ENCODE measurements around the gene UBR4.

DNA sequence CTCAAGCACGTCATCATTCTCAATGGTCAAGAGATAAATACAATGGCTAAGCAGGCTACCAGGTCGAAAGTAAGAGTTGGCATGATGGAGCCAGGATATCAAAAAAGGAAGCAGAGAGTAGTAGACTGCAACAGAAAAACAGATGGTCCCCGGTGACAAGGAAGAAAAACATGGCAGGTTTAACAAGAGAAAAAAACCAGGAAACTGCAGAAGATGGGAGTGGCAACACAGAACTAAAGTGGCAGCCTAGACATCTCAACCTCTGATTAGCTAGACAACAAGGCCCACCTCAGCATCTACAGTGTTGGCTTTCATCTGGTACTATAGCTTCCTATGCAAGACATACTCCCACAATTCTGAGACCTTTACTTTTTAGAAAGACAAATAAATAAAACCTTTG is 3.1 kb downstream of the UBR4 start:
- TF ChIP-seq, protein P1, sequence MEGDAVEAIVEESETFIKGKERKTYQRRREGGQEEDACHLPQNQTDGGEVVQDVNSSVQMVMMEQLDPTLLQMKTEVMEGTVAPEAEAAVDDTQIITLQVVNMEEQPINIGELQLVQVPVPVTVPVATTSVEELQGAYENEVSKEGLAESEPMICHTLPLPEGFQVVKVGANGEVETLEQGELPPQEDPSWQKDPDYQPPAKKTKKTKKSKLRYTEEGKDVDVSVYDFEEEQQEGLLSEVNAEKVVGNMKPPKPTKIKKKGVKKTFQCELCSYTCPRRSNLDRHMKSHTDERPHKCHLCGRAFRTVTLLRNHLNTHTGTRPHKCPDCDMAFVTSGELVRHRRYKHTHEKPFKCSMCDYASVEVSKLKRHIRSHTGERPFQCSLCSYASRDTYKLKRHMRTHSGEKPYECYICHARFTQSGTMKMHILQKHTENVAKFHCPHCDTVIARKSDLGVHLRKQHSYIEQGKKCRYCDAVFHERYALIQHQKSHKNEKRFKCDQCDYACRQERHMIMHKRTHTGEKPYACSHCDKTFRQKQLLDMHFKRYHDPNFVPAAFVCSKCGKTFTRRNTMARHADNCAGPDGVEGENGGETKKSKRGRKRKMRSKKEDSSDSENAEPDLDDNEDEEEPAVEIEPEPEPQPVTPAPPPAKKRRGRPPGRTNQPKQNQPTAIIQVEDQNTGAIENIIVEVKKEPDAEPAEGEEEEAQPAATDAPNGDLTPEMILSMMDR (IDR thresholded peaks at IDR 0.05) = no peak
- TF ChIP-seq POLR2A (IDR thresholded peaks at IDR 0.05) = no peak
